ENCODE results near the gene PHYKPL.

GRCh38 chr5:178199581-178200434 is 32.8 kb downstream of the PHYKPL start:
- TF ChIP-seq, protein P1, sequence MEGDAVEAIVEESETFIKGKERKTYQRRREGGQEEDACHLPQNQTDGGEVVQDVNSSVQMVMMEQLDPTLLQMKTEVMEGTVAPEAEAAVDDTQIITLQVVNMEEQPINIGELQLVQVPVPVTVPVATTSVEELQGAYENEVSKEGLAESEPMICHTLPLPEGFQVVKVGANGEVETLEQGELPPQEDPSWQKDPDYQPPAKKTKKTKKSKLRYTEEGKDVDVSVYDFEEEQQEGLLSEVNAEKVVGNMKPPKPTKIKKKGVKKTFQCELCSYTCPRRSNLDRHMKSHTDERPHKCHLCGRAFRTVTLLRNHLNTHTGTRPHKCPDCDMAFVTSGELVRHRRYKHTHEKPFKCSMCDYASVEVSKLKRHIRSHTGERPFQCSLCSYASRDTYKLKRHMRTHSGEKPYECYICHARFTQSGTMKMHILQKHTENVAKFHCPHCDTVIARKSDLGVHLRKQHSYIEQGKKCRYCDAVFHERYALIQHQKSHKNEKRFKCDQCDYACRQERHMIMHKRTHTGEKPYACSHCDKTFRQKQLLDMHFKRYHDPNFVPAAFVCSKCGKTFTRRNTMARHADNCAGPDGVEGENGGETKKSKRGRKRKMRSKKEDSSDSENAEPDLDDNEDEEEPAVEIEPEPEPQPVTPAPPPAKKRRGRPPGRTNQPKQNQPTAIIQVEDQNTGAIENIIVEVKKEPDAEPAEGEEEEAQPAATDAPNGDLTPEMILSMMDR (IDR thresholded peaks at IDR 0.05): no peak
- no peak for TF ChIP-seq EZH2 (IDR thresholded peaks at IDR 0.05; ENCODE audit: borderline replicate concordance, insufficient read depth, low read depth, low read length, poor library complexity, severe bottlenecking)

Measured in B cell (primary cell).